Liver (tissue), 9 donors: ENCODE results near the gene AFMID. TPM values are rescaled to one million over a fixed set of nuclear protein-coding genes. Genes with fewer than 3 reads are reported as not detected.
"Not testable (repeated sequence)": the region's sequence is repeated elsewhere in the genome, so short reads cannot be mapped to it uniquely, and the experiment has no call there.

Experiments used
- DNase-seq: peaks from one replicate; pipeline ENCODE4 v3.0.0-alpha.2; 2017; ENCODE audit warnings: low spot score
- H3K27ac ChIP-seq, 2 donors: one replicate each; pipeline ENCODE4 v1.7.0; 2013; ENCODE audit warnings: inconsistent platforms in 2 of 2, low read length in 2 of 2, control low read depth in 1 of 2, low read depth in 1 of 2, mild to moderate bottlenecking in 1 of 2
- H3K27me3 ChIP-seq, 4 donors: one replicate each; pipeline versions ENCODE4 v1.6.1 to v1.7.0; 2013; ENCODE audit warnings: low read length in 3 of 4, inconsistent platforms in 1 of 4, mild to moderate bottlenecking in 1 of 4, moderate library complexity in 1 of 4; ENCODE audit not compliant: control insufficient read depth in 4 of 4, insufficient read depth in 4 of 4
- H3K36me3 ChIP-seq, 4 donors: one replicate each; pipeline versions ENCODE4 v1.6.1 to v1.7.0; 2013; ENCODE audit warnings: low read length in 3 of 4, mild to moderate bottlenecking in 3 of 4, low read depth in 1 of 4, moderate library complexity in 1 of 4; ENCODE audit not compliant: control insufficient read depth in 4 of 4, insufficient read depth in 3 of 4
- H3K4me1 ChIP-seq, 4 donors: one replicate each; pipeline versions ENCODE4 v1.6.1 to v1.7.0; 2013; ENCODE audit warnings: low read length in 3 of 4, mild to moderate bottlenecking in 3 of 4, moderate library complexity in 1 of 4; ENCODE audit not compliant: control insufficient read depth in 4 of 4, insufficient read depth in 4 of 4
- H3K4me3 ChIP-seq, 3 donors: one replicate each; pipeline versions ENCODE4 v1.6.1 to v1.7.0; 2013; ENCODE audit warnings: low read length in 3 of 3, control low read depth in 1 of 3, low read depth in 1 of 3, mild to moderate bottlenecking in 1 of 3
- H3K9ac ChIP-seq, 2 donors: one replicate each; pipeline ENCODE4 v1.7.0; 2013; ENCODE audit warnings: low read length in 2 of 2, mild to moderate bottlenecking in 2 of 2, moderate library complexity in 2 of 2, control low read depth in 1 of 2, low read depth in 1 of 2
- H3K9me3 ChIP-seq, 4 donors: one replicate each; pipeline versions ENCODE4 v1.6.1 to v1.7.0; 2013; ENCODE audit warnings: low read length in 3 of 4; ENCODE audit not compliant: control insufficient read depth in 4 of 4
- EGR1 ChIP-seq, 2 donors: IDR thresholded peaks; 2 replicates each; pipeline ENCODE4 v1.6.1; 2016 to 2018; ENCODE audit warnings: antibody characterized with exemption in 2 of 2, low read depth in 2 of 2
- FOXA1 ChIP-seq: IDR thresholded peaks from 2 replicates; pipeline ENCODE4 v1.6.1; 2016; ENCODE audit warnings: antibody characterized with exemption
- FOXA2 ChIP-seq: IDR thresholded peaks from 2 replicates; pipeline ENCODE4 v1.6.1; 2016; ENCODE audit warnings: antibody characterized with exemption
- GABPA ChIP-seq, 2 donors: IDR thresholded peaks in 1 of 2; conservative IDR thresholded peaks in 1 of 2; 2 replicates each; pipeline ENCODE4 v1.6.1; 2016; ENCODE audit warnings: antibody characterized with exemption in 2 of 2, mild to moderate bottlenecking in 1 of 2, moderate library complexity in 1 of 2
- HNF4A ChIP-seq, 2 donors: conservative IDR thresholded peaks; 2 replicates each; pipeline ENCODE4 v1.6.1; 2016; ENCODE audit warnings: antibody characterized with exemption in 2 of 2, mild to moderate bottlenecking in 2 of 2
- JUND ChIP-seq, 2 donors: IDR thresholded peaks; 2 replicates each; pipeline ENCODE4 v1.6.1; 2016; ENCODE audit warnings: antibody characterized with exemption in 2 of 2
- NR2F2 ChIP-seq: IDR thresholded peaks from 2 replicates; pipeline ENCODE4 v1.6.1; 2016; ENCODE audit warnings: antibody characterized with exemption
- RAD21 ChIP-seq, 2 donors: IDR thresholded peaks; 2 replicates each; pipeline ENCODE4 v1.6.1; 2016; ENCODE audit warnings: antibody characterized with exemption in 2 of 2, mild to moderate bottlenecking in 2 of 2
- RXRA ChIP-seq, 2 donors: IDR thresholded peaks; 2 replicates each; pipeline ENCODE4 v1.6.1; 2017 to 2018; ENCODE audit warnings: antibody characterized with exemption in 2 of 2, mild to moderate bottlenecking in 1 of 2
- SP1 ChIP-seq: IDR thresholded peaks from 2 replicates; pipeline ENCODE4 v1.6.1; 2018; ENCODE audit warnings: antibody characterized with exemption, mild to moderate bottlenecking
- TAF1 ChIP-seq: conservative IDR thresholded peaks from 2 replicates; pipeline ENCODE4 v1.6.1; 2016; ENCODE audit warnings: antibody characterized with exemption, mild to moderate bottlenecking
- YY1 ChIP-seq: IDR thresholded peaks from 2 replicates; pipeline ENCODE4 v1.6.1; 2016; ENCODE audit warnings: antibody characterized with exemption, mild to moderate bottlenecking
- WGBS: extraction: QIAGEN DNeasy Blood & Tissue Kit; methylation state at CpG from one replicate; pipeline ENCODE4 v1.1.7; 2013; 5-methylcytosine and 5-hydroxymethylcytosine counted together
- polyA plus RNA-seq, 2 donors: library from polyadenylated mRNA; stranded (reverse) in 1 of 2; unstranded in 1 of 2; fragments of 200-250 nt in 1 of 2; fragments of >200 nt in 1 of 2; fragmentation: Nextera tagmentation in 1 of 2; extraction: Ambion mirVana in 1 of 2; gene quantifications; one replicate each; pipeline versions ENCODE4 v1.2.1 to v1.2.3, GENCODE V29; 2013 to 2015
- total RNA-seq, 2 donors: library from RNA; depleted of rRNA; stranded (reverse); fragments of >200 nt; gene quantifications; one replicate each; pipeline ENCODE4 v1.2.3, GENCODE V29; 2014
- TF ChIP-seq, protein P1 (sequence below): IDR thresholded peaks from 2 replicates; pipeline ENCODE4 v1.6.1; 2016; ENCODE audit warnings: antibody characterized with exemption
- TF ChIP-seq, protein P2 (sequence below): IDR thresholded peaks from 2 replicates; pipeline ENCODE4 v1.6.1; 2016; ENCODE audit warnings: antibody characterized with exemption
- TF ChIP-seq, protein P3 (sequence below): IDR thresholded peaks from 2 replicates; pipeline ENCODE4 v1.6.1; 2016; ENCODE audit warnings: antibody characterized with exemption, mild to moderate bottlenecking
- TF ChIP-seq, protein P4 (sequence below): fragments of 150-350 bp; IDR thresholded peaks from 2 replicates; pipeline ENCODE4 v1.5.1; 2017; ENCODE audit warnings: improper control_type of control experiment, low read depth, low read length; ENCODE audit not compliant: missing input control
- TF ChIP-seq, protein P5 (sequence below): IDR thresholded peaks from 2 replicates; pipeline ENCODE4 v1.6.1; 2016; ENCODE audit warnings: antibody characterized with exemption
- donor health status: healthy.
- donor health status: healthy.
- donor health status: healthy.
- donor health status: healthy.
- donor health status: healthy.

Gene AFMID
- total and polyA plus RNA-seq, 4 donors = 73.4 to 201 (median 138) TPM

DNA sequence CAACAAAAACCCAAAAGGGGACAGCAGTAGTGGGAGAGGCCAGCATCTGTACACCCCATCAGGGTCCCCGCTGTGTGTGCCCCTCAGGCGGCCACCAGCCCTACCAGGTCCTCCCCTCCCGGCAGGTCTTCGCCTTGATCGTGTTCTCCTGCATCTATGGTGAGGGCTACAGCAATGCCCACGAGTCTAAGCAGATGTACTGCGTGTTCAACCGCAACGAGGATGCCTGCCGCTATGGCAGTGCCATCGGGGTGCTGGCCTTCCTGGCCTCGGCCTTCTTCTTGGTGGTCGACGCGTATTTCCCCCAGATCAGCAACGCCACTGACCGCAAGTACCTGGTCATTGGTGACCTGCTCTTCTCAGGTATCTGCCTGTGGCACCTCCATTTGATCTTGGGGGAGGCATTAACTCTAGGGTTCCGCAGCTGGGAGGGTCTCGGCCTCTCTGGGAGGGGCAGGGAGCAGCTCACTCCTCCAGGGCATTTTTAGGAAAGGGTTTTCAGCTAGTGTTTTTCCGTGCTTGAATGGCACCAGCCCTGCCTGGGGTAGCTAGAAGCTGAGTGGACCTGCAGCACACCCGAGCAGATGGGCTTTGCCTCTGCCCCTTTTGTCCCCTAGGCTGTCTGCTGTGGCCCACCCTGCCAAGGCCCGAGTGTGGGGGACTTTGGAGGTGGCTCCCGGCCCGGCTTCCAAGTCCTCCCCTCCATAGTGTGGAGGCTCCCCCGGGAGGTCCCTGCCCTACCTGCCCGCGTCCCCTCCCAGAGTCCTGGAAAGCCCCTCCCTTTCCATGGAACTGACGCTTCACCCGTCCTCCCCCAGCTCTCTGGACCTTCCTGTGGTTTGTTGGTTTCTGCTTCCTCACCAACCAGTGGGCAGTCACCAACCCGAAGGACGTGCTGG is 16.2 kb upstream of the AFMID start:
- H3K9ac ChIP-seq = no peak overlapping the region
- WGBS = 89% methylated on average over 31 of the region's 31 CpGs
- no peaks in the 10 kb centered on the region for H3K9me3 ChIP-seq
- H3K4me1 ChIP-seq = peaks cover 20 to 46% (median 34%) of the 10 kb centered on the region in 4 donors
- H3K27me3 ChIP-seq = no peaks in the 10 kb centered on the region
- peaks cover 0 to 21% (median 4%) of the 10 kb centered on the region in 4 donors for H3K36me3 ChIP-seq
- no peak overlapping the region for H3K4me3 ChIP-seq
- H3K27ac ChIP-seq = no peak overlapping the region
- no peak for DNase-seq
- no peak for TF ChIP-seq JUND (IDR thresholded peaks at IDR 0.05)
- no peak for TF ChIP-seq GABPA (IDR thresholded peaks at IDR 0.05 in 1 of 2, conservative IDR thresholded peaks at IDR 0.05 in 1 of 2)
- TF ChIP-seq NR2F2 = no peak

DNA sequence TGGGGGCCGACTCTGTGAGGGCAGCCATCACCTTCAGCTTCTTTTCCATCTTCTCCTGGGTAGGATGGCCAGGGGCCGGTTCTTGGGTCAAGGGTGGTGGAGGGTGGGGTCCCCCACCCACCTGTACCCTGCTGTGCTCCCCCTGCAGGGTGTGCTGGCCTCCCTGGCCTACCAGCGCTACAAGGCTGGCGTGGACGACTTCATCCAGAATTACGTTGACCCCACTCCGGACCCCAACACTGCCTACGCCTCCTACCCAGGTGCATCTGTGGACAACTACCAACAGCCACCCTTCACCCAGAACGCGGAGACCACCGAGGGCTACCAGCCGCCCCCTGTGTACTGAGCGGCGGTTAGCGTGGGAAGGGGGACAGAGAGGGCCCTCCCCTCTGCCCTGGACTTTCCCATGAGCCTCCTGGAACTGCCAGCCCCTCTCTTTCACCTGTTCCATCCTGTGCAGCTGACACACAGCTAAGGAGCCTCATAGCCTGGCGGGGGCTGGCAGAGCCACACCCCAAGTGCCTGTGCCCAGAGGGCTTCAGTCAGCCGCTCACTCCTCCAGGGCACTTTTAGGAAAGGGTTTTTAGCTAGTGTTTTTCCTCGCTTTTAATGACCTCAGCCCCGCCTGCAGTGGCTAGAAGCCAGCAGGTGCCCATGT is 15.4 kb upstream of the AFMID start:
- peak overlapping the region in 1 of 2 donors; percentile 12 for H3K27ac ChIP-seq
- H3K27me3 ChIP-seq, DNase-seq, H3K9ac ChIP-seq, H3K9me3 ChIP-seq, H3K4me3 ChIP-seq: not testable (repeated sequence)
- H3K4me1 ChIP-seq = peaks cover 25 to 54% (median 41%) of the 10 kb centered on the region in 4 donors
- WGBS = 85% methylated on average over 19 of the region's 19 CpGs
- H3K36me3 ChIP-seq = peaks cover 0 to 21% (median 4%) of the 10 kb centered on the region in 4 donors

DNA sequence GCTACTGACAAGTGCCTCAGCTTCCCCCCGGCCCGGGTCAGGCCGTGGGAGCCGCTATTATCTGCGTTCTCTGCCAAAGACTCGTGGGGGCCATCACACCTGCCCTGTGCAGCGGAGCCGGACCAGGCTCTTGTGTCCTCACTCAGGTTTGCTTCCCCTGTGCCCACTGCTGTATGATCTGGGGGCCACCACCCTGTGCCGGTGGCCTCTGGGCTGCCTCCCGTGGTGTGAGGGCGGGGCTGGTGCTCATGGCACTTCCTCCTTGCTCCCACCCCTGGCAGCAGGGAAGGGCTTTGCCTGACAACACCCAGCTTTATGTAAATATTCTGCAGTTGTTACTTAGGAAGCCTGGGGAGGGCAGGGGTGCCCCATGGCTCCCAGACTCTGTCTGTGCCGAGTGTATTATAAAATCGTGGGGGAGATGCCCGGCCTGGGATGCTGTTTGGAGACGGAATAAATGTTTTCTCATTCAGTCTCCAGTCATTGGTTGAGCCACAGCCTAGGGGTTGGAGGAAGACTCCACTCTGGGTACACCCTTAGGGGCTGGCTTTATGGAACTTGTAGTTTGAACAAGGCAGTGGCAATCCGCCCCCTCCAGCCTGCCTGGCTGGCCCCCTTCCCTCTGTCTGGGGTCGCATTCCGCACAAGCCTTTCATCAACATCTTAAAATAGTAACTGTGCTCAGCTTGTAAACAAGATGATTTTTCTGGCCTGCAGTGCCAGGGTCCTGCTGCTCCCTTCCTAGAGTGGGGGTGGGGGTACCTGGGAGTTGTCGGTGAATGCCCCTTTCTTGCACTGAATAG is 14.7 kb upstream of the AFMID start:
- H3K36me3 ChIP-seq = peaks cover 0 to 21% (median 4%) of the 10 kb centered on the region in 4 donors

More for the DNA sequence above, 14.7 kb upstream of the AFMID start:
- Histone ChIP-seq H3K4me3 (no peak overlapping the region), H3K9me3 (no peaks in the 10 kb centered on the region), H3K27ac (peak overlapping the region; percentile 69 to 76), H3K27me3 (no peaks in the 10 kb centered on the region), H3K4me1 (peaks cover 27 to 58% (median 44%) of the 10 kb centered on the region in 4 donors), H3K9ac (no peak overlapping the region)
- DNase-seq = no peak
- TF ChIP-seq YY1 = no peak
- TF ChIP-seq, protein P1, sequence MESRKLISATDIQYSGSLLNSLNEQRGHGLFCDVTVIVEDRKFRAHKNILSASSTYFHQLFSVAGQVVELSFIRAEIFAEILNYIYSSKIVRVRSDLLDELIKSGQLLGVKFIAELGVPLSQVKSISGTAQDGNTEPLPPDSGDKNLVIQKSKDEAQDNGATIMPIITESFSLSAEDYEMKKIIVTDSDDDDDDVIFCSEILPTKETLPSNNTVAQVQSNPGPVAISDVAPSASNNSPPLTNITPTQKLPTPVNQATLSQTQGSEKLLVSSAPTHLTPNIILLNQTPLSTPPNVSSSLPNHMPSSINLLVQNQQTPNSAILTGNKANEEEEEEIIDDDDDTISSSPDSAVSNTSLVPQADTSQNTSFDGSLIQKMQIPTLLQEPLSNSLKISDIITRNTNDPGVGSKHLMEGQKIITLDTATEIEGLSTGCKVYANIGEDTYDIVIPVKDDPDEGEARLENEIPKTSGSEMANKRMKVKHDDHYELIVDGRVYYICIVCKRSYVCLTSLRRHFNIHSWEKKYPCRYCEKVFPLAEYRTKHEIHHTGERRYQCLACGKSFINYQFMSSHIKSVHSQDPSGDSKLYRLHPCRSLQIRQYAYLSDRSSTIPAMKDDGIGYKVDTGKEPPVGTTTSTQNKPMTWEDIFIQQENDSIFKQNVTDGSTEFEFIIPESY = no peak
- TF ChIP-seq TAF1 = no peak
- TF ChIP-seq JUND (IDR thresholded peaks at IDR 0.05) = no peak
- TF ChIP-seq, protein P2, sequence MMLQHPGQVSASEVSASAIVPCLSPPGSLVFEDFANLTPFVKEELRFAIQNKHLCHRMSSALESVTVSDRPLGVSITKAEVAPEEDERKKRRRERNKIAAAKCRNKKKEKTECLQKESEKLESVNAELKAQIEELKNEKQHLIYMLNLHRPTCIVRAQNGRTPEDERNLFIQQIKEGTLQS = no peak
- TF ChIP-seq, protein P3, sequence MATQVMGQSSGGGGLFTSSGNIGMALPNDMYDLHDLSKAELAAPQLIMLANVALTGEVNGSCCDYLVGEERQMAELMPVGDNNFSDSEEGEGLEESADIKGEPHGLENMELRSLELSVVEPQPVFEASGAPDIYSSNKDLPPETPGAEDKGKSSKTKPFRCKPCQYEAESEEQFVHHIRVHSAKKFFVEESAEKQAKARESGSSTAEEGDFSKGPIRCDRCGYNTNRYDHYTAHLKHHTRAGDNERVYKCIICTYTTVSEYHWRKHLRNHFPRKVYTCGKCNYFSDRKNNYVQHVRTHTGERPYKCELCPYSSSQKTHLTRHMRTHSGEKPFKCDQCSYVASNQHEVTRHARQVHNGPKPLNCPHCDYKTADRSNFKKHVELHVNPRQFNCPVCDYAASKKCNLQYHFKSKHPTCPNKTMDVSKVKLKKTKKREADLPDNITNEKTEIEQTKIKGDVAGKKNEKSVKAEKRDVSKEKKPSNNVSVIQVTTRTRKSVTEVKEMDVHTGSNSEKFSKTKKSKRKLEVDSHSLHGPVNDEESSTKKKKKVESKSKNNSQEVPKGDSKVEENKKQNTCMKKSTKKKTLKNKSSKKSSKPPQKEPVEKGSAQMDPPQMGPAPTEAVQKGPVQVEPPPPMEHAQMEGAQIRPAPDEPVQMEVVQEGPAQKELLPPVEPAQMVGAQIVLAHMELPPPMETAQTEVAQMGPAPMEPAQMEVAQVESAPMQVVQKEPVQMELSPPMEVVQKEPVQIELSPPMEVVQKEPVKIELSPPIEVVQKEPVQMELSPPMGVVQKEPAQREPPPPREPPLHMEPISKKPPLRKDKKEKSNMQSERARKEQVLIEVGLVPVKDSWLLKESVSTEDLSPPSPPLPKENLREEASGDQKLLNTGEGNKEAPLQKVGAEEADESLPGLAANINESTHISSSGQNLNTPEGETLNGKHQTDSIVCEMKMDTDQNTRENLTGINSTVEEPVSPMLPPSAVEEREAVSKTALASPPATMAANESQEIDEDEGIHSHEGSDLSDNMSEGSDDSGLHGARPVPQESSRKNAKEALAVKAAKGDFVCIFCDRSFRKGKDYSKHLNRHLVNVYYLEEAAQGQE = no peak
- TF ChIP-seq, protein P4, sequence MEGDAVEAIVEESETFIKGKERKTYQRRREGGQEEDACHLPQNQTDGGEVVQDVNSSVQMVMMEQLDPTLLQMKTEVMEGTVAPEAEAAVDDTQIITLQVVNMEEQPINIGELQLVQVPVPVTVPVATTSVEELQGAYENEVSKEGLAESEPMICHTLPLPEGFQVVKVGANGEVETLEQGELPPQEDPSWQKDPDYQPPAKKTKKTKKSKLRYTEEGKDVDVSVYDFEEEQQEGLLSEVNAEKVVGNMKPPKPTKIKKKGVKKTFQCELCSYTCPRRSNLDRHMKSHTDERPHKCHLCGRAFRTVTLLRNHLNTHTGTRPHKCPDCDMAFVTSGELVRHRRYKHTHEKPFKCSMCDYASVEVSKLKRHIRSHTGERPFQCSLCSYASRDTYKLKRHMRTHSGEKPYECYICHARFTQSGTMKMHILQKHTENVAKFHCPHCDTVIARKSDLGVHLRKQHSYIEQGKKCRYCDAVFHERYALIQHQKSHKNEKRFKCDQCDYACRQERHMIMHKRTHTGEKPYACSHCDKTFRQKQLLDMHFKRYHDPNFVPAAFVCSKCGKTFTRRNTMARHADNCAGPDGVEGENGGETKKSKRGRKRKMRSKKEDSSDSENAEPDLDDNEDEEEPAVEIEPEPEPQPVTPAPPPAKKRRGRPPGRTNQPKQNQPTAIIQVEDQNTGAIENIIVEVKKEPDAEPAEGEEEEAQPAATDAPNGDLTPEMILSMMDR = no peak
- no peak for TF ChIP-seq FOXA2
- TF ChIP-seq RAD21 (IDR thresholded peaks at IDR 0.05) = no peak
- no peak for TF ChIP-seq RXRA (IDR thresholded peaks at IDR 0.05)
- TF ChIP-seq SP1 = no peak
- TF ChIP-seq NR2F2 = no peak
- TF ChIP-seq GABPA (IDR thresholded peaks at IDR 0.05 in 1 of 2, conservative IDR thresholded peaks at IDR 0.05 in 1 of 2) = no peak
- TF ChIP-seq FOXA1 = no peak
- TF ChIP-seq, protein P5, sequence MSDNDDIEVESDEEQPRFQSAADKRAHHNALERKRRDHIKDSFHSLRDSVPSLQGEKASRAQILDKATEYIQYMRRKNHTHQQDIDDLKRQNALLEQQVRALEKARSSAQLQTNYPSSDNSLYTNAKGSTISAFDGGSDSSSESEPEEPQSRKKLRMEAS = no peak
- TF ChIP-seq HNF4A (conservative IDR thresholded peaks at IDR 0.05) = no peak
- TF ChIP-seq EGR1 (IDR thresholded peaks at IDR 0.05; ENCODE audit: low read depth in 2 of 2) = no peak
- 69% methylated on average over 19 of the region's 19 CpGs for WGBS
